H1 (cell line): ENCODE measurements around the gene TAX1BP1. TPM values are rescaled to one million over a fixed set of nuclear protein-coding genes. Genes with fewer than 3 reads are reported as not detected.

Experiments
- BACH1 ChIP-seq: IDR thresholded peaks from 2 replicates; pipeline ENCODE4 v1.6.1; 2012; ENCODE audit warnings: low read length, improper control_type of control experiment
- CHD2 ChIP-seq: IDR thresholded peaks from 2 replicates; pipeline ENCODE4 v1.6.1; 2012; ENCODE audit warnings: low read length, improper control_type of control experiment
- GABPA ChIP-seq: IDR thresholded peaks from 2 replicates; pipeline ENCODE4 v1.6.1; 2011; ENCODE audit warnings: mild to moderate bottlenecking, low read length, moderate library complexity, borderline replicate concordance; ENCODE audit not compliant: insufficient read depth
- NANOG ChIP-seq: IDR thresholded peaks from 2 replicates; pipeline ENCODE4 v1.6.1; 2011; ENCODE audit warnings: low read length, low read depth, mild to moderate bottlenecking, inconsistent platforms; ENCODE audit not compliant: insufficient read depth, poor library complexity, severe bottlenecking
- POLR2AphosphoS5 ChIP-seq: IDR thresholded peaks from 2 replicates; pipeline ENCODE4 v1.6.1; 2011; ENCODE audit warnings: low read depth, low read length
- RFX5 ChIP-seq: IDR thresholded peaks from 2 replicates; pipeline ENCODE4 v1.6.1; 2011; ENCODE audit warnings: low read depth, low read length, improper control_type of control experiment, borderline replicate concordance
- SIN3A ChIP-seq, 2 experiments: IDR thresholded peaks in 1 of 2; conservative IDR thresholded peaks in 1 of 2; 2 replicates each; pipeline ENCODE4 v1.6.1; 2011 to 2012; ENCODE audit warnings: low read length in 2 of 2, improper control_type of control experiment in 1 of 2, low read depth in 1 of 2, mild to moderate bottlenecking in 1 of 2
- SP1 ChIP-seq: IDR thresholded peaks from 2 replicates; pipeline ENCODE4 v1.6.1; 2011; ENCODE audit warnings: low read depth, low read length
- SP2 ChIP-seq: IDR thresholded peaks from 2 replicates; pipeline ENCODE4 v1.6.1; 2012; ENCODE audit warnings: mild to moderate bottlenecking, low read length, inconsistent platforms
- SP4 ChIP-seq: IDR thresholded peaks from 2 replicates; pipeline ENCODE4 v1.6.1; 2012; ENCODE audit warnings: low read length, inconsistent platforms
- SRF ChIP-seq: IDR thresholded peaks from 2 replicates; pipeline ENCODE4 v1.6.1; 2011; ENCODE audit warnings: mild to moderate bottlenecking, low read depth, low read length, moderate library complexity
- TCF12 ChIP-seq: IDR thresholded peaks from 2 replicates; pipeline ENCODE4 v1.6.1; 2011; ENCODE audit warnings: low read depth, mild to moderate bottlenecking, low read length
- YY1 ChIP-seq: IDR thresholded peaks from 2 replicates; pipeline ENCODE4 v1.6.1; 2011; ENCODE audit warnings: low read depth, mild to moderate bottlenecking, low read length
- polyA plus RNA-seq, 7 experiments: library from polyadenylated mRNA; depleted of rRNA in 3 of 7; stranded (reverse) in 5 of 7; unstranded in 2 of 7; fragments of >200 nt in 5 of 7; fragments of 200-250 nt in 2 of 7; gene quantifications; 1 replicate in 5 of 7; 2 replicates in 1 of 7; 4 replicates in 1 of 7; pipeline versions ENCODE4 v1.2.1 to v1.2.3, GENCODE V29; 2011 to 2013; ENCODE audit warnings: missing spikeins in 2 of 7, mixed read lengths in 2 of 7
- total RNA-seq: library from RNA; stranded (reverse); fragmentation: NEBNext Ultra II Directional; extraction: Animal tissue kit (Norgen Biotek cat#: 25700); gene quantifications from 2 replicates; pipeline ENCODE4 v1.2.1, GENCODE V29; 2021
- TF ChIP-seq, protein P1 (sequence below): IDR thresholded peaks from 2 replicates; pipeline ENCODE4 v1.6.1; 2011; ENCODE audit warnings: low read depth, mild to moderate bottlenecking, low read length; ENCODE audit not compliant: insufficient read depth
- TF ChIP-seq, protein P2 (sequence below): IDR thresholded peaks from 2 replicates; pipeline ENCODE4 v1.6.1; 2012; ENCODE audit warnings: inconsistent platforms
- TF ChIP-seq, protein P3 (sequence below), 3 experiments: IDR thresholded peaks; 1 replicate in 2 of 3; 2 replicates in 1 of 3; pipeline versions ENCODE4 v1.5.1 to v1.6.1; 2011; ENCODE audit warnings: low read length in 3 of 3, mild to moderate bottlenecking in 3 of 3, inconsistent platforms in 2 of 3, low read depth in 1 of 3, moderate library complexity in 1 of 3; ENCODE audit not compliant: insufficient read depth in 1 of 3; ENCODE audit errors: control extremely low read depth in 1 of 3
- TF ChIP-seq, protein P4 (sequence below): IDR thresholded peaks from 2 replicates; pipeline ENCODE4 v1.6.1; 2011; ENCODE audit warnings: low read length, improper control_type of control experiment

The TAX1BP1 gene
- total and polyA plus RNA-seq, 2 of the 8 experiments (the other 6 are each of a cell fraction or from before 2014, with no cell fraction given) = 56.0 to 62.7 TPM

DNA sequence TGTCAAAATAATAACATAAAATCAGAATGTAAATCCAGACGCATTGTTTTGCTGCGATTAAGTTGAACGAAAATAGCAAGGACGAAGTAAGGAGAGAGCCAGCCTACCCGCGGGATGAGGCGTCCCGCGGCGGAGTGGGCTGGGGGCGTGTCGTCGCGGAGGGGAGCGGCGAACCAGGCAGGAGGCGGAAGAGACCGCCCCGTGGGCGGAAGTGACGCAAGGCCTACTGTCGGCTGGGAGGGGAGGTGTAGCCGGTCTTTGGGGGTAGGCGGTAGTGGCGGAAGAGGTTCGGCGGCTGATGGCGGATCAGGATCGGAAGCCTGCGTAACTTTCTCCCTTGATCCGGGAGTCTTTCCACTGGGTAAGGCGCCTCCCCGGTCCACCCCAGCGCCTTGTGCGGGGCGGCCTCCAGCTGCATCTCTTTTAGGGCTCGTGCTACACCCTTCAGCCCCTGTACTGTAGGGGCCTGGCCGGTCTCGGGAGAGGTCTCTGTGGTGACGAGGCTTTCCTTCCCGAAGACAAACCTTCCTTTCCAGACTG lies at the start of gene TAX1BP1 (continued):
- TF ChIP-seq NANOG (no peak), GABPA (peak; percentile 86), YY1 (peak; percentile 78), SIN3A (conservative IDR thresholded peaks at IDR 0.05 in 1 of 2, IDR thresholded peaks at IDR 0.05 in 1 of 2; ENCODE audit: low read depth in 1 of 2, low read length in 2 of 2) (peak; percentile 19 to 51; a peak in 1 of 4 replicates), SP1 (no peak), SP2 (no peak), SP4 (peak; percentile 47; the same call in 1 of the 2 replicates), SRF (no peak), BACH1 (0 out of 2 replicates have a peak, but pooled peaks have one; percentile 31), POLR2AphosphoS5 (peak; percentile 92), RFX5 (no peak), CHD2 (no peak), TCF12 (no peak)
- TF ChIP-seq, protein P1, sequence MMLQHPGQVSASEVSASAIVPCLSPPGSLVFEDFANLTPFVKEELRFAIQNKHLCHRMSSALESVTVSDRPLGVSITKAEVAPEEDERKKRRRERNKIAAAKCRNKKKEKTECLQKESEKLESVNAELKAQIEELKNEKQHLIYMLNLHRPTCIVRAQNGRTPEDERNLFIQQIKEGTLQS = no peak
- TF ChIP-seq, protein P2, sequence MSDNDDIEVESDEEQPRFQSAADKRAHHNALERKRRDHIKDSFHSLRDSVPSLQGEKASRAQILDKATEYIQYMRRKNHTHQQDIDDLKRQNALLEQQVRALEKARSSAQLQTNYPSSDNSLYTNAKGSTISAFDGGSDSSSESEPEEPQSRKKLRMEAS = no peak
- TF ChIP-seq, protein P3, sequence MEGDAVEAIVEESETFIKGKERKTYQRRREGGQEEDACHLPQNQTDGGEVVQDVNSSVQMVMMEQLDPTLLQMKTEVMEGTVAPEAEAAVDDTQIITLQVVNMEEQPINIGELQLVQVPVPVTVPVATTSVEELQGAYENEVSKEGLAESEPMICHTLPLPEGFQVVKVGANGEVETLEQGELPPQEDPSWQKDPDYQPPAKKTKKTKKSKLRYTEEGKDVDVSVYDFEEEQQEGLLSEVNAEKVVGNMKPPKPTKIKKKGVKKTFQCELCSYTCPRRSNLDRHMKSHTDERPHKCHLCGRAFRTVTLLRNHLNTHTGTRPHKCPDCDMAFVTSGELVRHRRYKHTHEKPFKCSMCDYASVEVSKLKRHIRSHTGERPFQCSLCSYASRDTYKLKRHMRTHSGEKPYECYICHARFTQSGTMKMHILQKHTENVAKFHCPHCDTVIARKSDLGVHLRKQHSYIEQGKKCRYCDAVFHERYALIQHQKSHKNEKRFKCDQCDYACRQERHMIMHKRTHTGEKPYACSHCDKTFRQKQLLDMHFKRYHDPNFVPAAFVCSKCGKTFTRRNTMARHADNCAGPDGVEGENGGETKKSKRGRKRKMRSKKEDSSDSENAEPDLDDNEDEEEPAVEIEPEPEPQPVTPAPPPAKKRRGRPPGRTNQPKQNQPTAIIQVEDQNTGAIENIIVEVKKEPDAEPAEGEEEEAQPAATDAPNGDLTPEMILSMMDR (IDR thresholded peaks at IDR 0.05; ENCODE audit: control extremely low read depth in 1 of 3, insufficient read depth in 1 of 3, low read depth in 1 of 3, low read length in 3 of 3) = no peak
- TF ChIP-seq, protein P4, sequence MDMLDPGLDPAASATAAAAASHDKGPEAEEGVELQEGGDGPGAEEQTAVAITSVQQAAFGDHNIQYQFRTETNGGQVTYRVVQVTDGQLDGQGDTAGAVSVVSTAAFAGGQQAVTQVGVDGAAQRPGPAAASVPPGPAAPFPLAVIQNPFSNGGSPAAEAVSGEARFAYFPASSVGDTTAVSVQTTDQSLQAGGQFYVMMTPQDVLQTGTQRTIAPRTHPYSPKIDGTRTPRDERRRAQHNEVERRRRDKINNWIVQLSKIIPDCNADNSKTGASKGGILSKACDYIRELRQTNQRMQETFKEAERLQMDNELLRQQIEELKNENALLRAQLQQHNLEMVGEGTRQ = no peak
